Epithelial cell of proximal tubule (primary cell): ENCODE results near the gene GDNF. TPM values are rescaled to one million over a fixed set of nuclear protein-coding genes. Genes with fewer than 3 reads are reported as not detected.

Source experiments
- DNase-seq: peaks from one replicate; pipeline ENCODE4 v3.0.0-alpha.2; 2011; ENCODE audit warnings: low read depth
- H3K4me3 ChIP-seq: 2 replicates; pipeline ENCODE4 v1.5.1; 2011; ENCODE audit warnings: low read depth, mild to moderate bottlenecking, low read length
- total RNA-seq: library from RNA; depleted of rRNA; stranded (reverse); fragments of >200 nt; gene quantifications from 2 replicates; pipeline ENCODE4 v1.2.3, GENCODE V29; 2015
- TF ChIP-seq, protein P1 (sequence below): conservative IDR thresholded peaks from 2 replicates; pipeline ENCODE4 v1.5.1; 2012; ENCODE audit warnings: low read depth, mild to moderate bottlenecking, low read length

GDNF gene
- total RNA-seq, 1 donor from 2014 or later = 0.23 TPM

DNA sequence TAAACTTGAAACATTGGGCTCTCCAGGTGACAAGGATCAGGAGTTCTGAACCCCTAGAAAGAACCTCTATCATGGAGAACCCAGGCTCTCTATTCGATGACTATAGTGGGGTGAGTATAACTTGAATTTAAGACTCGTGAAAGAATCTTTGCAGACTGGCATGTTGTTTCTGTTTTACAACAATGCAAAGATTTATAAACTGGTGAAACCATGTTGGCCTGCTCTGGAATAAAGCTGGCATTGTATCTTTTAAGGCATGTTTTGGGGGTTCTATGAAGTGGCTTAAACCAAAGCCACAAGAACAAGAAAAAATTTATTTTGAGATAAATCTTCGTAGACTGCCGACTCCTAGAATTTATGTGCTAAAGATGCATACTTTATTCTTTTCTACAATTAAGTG is 9.8 kb upstream of the GDNF start:
- no peak for DNase-seq
- TF ChIP-seq, protein P1, sequence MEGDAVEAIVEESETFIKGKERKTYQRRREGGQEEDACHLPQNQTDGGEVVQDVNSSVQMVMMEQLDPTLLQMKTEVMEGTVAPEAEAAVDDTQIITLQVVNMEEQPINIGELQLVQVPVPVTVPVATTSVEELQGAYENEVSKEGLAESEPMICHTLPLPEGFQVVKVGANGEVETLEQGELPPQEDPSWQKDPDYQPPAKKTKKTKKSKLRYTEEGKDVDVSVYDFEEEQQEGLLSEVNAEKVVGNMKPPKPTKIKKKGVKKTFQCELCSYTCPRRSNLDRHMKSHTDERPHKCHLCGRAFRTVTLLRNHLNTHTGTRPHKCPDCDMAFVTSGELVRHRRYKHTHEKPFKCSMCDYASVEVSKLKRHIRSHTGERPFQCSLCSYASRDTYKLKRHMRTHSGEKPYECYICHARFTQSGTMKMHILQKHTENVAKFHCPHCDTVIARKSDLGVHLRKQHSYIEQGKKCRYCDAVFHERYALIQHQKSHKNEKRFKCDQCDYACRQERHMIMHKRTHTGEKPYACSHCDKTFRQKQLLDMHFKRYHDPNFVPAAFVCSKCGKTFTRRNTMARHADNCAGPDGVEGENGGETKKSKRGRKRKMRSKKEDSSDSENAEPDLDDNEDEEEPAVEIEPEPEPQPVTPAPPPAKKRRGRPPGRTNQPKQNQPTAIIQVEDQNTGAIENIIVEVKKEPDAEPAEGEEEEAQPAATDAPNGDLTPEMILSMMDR = no peak
- H3K4me3 ChIP-seq = no peak overlapping the region

DNA sequence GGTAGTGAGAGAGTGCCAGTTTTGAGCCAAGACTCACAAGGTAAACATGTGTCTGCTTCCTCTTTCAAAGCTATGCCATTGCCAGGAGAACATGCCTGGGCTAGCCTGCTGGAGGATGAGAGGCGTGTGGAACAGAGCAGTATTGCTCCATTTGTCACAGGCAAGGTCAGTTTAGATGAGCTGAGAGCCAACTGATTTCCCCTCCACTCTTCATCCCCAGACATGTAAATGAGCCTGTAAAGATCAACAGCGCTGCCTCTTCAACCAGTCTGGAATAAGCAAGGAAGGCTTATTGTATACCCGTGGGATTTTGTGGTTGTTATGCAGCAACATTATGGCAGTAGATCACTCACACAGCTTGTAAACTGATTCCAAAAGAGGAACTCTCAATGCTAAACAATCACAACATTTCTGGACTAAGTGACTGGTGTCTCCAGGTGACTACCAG is 8.2 kb upstream of the GDNF start:
- DNase-seq = no peak
- TF ChIP-seq, protein P1 = no peak

DNA sequence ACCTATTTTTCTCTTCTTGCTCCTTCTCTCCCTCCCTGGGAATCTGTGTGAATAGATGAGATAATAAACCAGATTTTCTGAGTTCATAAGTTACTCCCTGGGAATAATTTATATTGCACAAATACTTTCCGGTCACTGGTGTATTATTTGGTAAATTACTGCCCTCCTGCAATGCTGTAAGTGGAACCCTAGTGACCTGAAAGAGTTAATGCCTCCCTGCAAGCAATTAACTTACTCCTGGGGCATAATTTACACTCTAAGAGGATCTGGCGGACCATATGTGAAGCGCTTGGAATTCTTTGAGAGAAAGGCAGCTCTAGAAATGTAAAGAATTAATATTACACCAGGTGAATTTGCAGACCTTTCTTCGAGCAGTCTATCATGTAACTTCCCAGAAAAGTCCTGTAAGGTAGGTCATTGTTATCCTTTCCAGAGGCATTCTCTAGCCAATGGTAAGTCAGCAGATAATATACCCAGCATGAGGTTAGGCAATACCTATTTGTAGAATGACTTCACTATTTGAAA is 7.0 kb upstream of the GDNF start:
- TF ChIP-seq, protein P1 = no peak
- no peak overlapping the region for H3K4me3 ChIP-seq
- no peak for DNase-seq

More for the DNA sequence above, 8.2 kb upstream of the GDNF start:
- H3K4me3 ChIP-seq = no peak overlapping the region

DNA sequence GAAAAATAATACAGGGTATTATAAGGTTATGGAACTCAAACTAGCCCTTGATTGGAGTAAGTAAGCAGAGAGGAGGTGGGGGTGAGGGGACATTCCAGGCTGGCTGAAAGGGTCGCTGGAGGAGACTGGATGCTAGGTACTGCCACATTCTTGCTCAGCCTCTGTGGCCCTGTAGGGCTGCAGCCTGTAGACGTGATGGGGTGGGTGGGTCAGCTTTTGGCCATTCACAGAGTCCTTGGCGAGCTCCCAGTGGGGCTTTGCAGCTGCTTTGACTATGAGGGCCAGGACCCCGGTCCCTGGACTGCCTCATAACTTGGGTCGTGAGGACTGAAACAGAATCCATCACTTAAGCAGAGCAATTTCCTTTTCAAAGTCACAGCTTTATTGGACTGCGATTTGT is 4.2 kb upstream of the GDNF start:
- DNase-seq = no peak
- TF ChIP-seq, protein P1 = no peak
- no peak overlapping the region for H3K4me3 ChIP-seq

DNA sequence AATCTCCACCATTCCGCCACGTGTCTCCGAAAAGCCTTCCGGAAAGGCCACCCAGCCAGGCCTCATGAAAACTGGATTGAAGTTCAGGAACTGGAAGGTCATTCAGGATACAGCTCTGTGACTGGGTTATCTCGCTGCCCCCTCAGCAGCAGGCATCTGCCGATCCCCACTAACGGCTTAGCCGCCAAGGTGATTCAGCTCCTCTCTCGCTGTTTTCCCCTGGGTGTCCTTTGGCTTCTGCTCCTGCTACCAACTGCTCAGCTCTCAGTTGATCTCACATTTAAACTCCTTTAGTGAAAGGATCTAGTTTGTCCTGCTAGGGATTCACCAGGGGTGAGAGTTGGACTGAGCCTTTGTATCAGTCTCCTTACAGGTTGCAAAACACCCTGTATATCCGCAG is 2.2 kb upstream of the GDNF start:
- TF ChIP-seq, protein P1 = no peak
- DNase-seq = no peak
- H3K4me3 ChIP-seq = no peak overlapping the region

DNA sequence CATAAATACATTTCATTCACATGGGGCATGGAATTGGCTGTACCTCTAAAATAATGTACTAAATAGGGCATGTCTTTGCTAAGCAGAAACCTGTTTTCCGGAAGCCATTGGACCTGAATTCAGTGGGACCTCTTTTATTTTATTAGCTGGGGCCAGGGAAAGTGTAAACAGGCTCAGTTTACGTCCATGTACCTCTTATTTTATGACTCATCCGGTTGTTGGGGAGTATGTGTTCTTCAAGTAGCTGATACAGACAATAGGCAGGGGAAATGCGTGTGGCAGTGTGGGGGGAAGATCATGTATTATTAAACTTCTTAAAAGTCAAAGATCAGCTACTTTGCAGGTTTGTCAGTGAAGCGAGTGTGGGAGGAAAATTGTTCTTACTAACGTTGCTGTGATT is 1.4 kb upstream of the GDNF start:
- no peak for DNase-seq
- H3K4me3 ChIP-seq = no peak overlapping the region
- TF ChIP-seq, protein P1 = no peak
